ENCODE measurements around the gene RIMKLB.
"Not testable (repeated sequence)": the region's sequence is repeated elsewhere in the genome, so short reads cannot be mapped to it uniquely, and the experiment has no call there.

RIMKLB gene

DNA sequence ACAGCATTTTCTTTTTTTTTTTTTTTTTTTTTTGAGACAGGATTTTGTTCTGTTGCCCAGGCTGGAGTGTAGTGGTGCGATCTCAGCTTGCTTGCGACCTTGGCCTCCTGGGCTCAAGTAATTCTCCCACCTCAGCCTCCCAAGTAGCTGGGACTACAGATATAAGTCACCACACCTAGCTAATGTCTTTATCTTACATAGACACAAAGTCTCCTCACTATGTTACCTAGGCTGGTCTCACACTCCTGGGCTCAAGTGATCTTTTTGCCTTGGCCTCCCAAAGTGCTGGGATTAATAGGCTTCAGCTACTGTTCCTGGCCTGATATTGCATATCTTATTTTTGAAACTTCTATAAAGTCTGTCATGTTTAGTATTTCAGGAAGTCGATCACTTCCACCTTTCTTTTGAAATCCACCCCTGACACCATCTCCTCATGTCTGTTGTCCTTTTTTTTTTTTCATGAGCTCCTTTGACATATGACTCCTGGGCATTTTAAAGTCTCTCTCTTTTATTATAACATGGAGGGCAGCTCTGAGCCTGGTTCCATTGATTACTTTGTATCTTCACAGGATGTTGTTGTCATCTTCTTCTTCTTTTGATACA, 118.8 kb downstream of the RIMKLB start:
- no peaks in the 10 kb centered on the region for H3K9me3 Mint-ChIP-seq
- H3K4me1 Mint-ChIP-seq, result no peaks in the 10 kb centered on the region
- DNase-seq, result no peak
- H3K27me3 Mint-ChIP-seq, result no peaks in the 10 kb centered on the region
- H3K4me3 Mint-ChIP-seq, result no peak overlapping the region
- ATAC-seq, result no peak
- H3K27ac Mint-ChIP-seq, result no peak overlapping the region

DNA sequence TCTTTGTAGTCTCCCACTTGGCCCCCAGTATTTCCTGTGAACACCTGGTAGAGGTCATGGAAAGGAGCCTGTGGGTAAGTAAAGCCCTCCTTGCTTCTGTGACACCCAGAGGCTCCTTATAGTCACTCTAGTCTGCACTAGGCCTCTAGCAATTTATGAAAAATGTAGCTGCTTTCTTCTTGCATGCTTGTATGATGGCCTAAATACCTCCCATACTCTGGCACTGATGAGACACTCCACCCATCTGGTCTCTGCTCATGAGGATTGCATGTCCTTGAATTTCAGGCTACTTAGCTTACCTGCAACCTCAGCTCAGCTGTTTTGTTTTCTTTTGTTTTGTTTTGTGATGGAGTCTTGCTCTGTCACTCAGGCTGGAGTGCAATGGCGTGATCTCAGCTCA, 120.1 kb downstream of the RIMKLB start:
- no peak for DNase-seq
- Mint-ChIP-seq H3K4me1 (no peaks in the 10 kb centered on the region), H3K27me3 (no peaks in the 10 kb centered on the region), H3K27ac (peak overlapping the region in 1 of 2 donors; percentile 5), H3K4me3 (no peak overlapping the region), H3K9me3 (no peaks in the 10 kb centered on the region)
- ATAC-seq, result no peak

DNA sequence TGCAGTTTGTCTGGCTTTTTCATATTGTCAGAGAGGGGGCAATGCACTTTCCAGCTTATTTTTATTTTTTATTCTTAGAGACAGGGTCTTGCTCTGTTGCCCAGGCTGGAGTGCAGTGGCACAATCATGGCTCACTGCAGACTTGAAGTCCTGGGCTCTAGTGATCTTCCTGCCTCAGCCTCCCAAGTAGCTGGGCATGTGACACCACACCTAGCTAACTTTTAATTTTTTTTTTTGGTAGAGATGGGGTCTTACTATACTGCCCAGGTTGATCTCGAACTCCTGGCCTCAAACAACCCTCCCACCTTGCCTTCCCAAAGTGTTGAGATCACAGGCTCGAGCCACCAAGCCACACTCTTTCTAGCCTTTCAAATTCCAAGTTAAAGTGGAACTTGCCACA, 120.7 kb downstream of the RIMKLB start:
- no peak for ATAC-seq
- H3K4me1 Mint-ChIP-seq, result no peaks in the 10 kb centered on the region
- H3K27me3 Mint-ChIP-seq, result no peaks in the 10 kb centered on the region
- no peak overlapping the region for H3K4me3 Mint-ChIP-seq
- no peak for DNase-seq
- no peaks in the 10 kb centered on the region for H3K9me3 Mint-ChIP-seq
- H3K27ac Mint-ChIP-seq, result no peak overlapping the region

DNA sequence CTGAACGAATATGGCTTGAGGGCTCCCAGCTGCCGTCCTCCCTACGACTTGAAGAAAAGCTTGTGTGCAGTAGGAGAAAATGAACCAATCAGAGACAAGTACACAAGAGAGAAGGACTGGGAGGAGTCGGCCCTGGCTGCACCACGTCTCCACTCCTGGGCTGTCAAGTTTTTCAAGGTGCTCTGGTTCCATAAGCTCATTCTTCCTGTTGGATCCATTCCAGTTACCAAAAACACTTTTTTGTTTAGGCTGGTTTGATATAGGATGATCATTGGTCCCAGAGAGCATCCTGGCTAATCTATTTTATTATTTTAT, 121.8 kb downstream of the RIMKLB start:
- H3K4me1 Mint-ChIP-seq, result no peaks in the 10 kb centered on the region
- H3K9me3 Mint-ChIP-seq, result no peaks in the 10 kb centered on the region
- no peak for DNase-seq
- H3K27me3 Mint-ChIP-seq, result no peaks in the 10 kb centered on the region
- ATAC-seq, result no peak
- no peak overlapping the region for H3K27ac Mint-ChIP-seq
- H3K4me3 Mint-ChIP-seq, result no peak overlapping the region

DNA sequence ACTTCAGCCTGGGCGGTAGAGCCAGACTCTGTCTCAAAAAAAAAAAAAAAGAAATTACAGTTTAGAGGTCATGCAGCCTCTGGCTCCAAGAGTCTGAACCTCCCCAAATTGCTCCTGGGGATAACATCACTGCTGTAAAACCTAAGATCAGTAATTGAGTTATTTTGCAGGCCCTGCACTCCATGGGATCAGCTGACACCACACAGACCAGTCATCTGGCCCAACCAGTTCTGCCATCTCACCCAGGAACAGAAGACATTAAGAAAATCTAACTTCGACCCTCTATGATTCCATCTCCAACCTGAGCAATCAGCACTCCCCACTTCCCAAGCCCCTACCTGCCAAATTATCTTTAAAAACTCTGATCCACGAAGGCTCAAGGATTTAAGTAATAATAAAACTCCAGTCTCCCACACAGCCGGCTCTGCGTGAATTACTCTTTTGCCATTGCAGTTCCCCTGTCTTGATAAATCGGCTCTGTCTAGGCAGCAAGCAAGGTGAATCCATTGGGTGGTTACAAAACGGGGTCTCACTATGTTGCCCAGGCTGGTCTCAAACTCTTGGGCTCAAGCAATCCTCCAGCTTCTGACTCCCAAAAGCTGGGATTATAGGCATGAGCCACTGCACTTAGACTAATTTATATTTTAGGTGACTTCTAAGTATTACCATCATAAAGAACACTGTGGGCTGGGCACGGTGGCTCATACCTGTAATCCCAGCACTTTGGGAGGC, 123.1 kb downstream of the RIMKLB start:
- not testable (repeated sequence) for H3K9me3 Mint-ChIP-seq, DNase-seq, H3K27me3 Mint-ChIP-seq, H3K4me1 Mint-ChIP-seq, ATAC-seq, H3K4me3 Mint-ChIP-seq
- peak overlapping the region in 1 of 2 donors; percentile 13 for H3K27ac Mint-ChIP-seq

DNA sequence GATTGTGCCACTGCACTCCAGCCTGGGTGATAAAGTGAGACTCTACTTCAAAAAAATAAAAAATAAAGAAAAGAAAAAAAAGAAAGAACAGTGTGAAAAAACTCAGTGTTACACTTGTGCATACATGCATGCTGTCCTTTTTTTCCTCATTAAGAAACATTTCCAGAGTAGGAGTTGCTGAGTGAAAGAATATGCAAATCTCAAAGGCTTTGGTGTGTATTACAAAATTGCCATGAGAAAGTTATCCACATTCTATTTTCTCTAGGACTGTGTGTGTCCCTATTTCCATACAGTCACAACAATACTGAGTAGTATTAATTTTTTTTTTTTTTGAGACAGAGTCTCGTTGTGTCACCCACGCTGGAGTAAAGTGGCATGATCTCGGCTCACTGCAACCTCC, 123.8 kb downstream of the RIMKLB start:
- no peak for ATAC-seq
- H3K4me3 Mint-ChIP-seq, result no peak overlapping the region
- no peaks in the 10 kb centered on the region for H3K27me3 Mint-ChIP-seq
- H3K4me1 Mint-ChIP-seq, result no peaks in the 10 kb centered on the region
- H3K27ac Mint-ChIP-seq, result no peak overlapping the region
- H3K9me3 Mint-ChIP-seq, result no peaks in the 10 kb centered on the region
- DNase-seq, result no peak

DNA sequence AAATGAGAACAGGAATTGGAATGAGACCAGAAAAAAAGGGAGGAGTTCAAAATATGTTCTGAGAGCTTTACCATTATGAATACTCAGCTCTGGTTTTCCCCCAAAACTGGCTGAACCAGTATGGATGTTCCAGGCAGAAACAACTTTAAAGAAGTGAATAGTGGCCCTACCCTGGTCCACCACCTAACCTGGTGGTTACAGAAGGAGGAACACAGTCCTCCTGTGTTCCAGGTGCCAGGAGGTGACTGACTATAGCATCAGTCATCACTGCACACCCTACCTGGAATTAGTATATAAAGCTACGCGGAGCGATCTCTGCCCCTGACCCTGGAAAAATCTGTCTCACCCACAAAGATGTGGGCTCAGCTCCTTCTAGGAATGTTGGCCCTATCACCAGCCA, 124.5 kb downstream of the RIMKLB start, which contains the start of gene A2ML1:
A2ML1 (plus strand) TSS at position 324 of the 400 bp plus-strand sequence; CDS start at position 355, 31 bp downstream.
- Mint-ChIP-seq H3K27ac (peak within 1 kb of the TSS in 1 of 2 donors; percentile 16), H3K9me3 (no peaks in the 10 kb centered on the region), H3K27me3 (no peaks in the 10 kb centered on the region), H3K4me3 (no peak within 1 kb of the TSS), H3K4me1 (peaks cover 3% of the 10 kb centered on the region)
- ATAC-seq, result no peak
- DNase-seq, result no peak

DNA sequence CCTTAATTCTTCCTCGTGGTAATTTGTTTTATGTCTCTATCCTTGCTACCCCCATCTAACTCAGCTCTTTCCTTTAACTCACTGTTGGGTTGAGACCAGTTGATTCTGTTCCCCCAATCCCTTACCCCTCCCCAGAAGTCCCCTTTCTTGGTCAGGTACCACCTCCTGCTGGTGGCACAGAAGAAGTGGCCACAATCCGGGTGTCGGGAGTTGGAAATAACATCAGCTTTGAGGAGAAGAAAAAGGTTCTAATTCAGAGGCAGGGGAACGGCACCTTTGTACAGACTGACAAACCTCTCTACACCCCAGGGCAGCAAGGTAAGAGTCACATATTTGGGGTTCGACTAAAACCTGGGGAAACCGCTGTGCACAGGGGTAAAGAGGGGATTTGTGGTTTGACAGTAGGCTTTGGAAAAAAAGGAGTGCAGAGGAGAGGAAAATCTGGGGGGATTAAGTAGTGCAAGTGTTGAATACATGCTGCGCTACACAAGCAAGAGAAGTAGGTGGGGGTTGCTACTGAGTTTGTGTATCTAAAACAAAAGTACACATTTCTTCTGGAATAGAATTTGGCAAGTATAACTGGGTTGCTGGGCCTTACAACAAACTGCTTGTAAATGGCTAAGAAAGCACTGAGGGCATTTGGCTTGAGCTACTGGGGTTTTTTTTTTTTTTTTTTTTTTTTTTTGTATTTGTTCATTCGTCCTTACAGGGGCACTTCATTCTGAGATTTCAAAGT, 125.9 kb downstream of the RIMKLB start:
- no peak overlapping the region for H3K27ac Mint-ChIP-seq
- no peaks in the 10 kb centered on the region for H3K9me3 Mint-ChIP-seq
- ATAC-seq (no peak), DNase-seq (no peak)
- H3K27me3 Mint-ChIP-seq, result no peaks in the 10 kb centered on the region
- H3K4me3 Mint-ChIP-seq, result no peak overlapping the region
- peaks cover 8% of the 10 kb centered on the region for H3K4me1 Mint-ChIP-seq

DNA sequence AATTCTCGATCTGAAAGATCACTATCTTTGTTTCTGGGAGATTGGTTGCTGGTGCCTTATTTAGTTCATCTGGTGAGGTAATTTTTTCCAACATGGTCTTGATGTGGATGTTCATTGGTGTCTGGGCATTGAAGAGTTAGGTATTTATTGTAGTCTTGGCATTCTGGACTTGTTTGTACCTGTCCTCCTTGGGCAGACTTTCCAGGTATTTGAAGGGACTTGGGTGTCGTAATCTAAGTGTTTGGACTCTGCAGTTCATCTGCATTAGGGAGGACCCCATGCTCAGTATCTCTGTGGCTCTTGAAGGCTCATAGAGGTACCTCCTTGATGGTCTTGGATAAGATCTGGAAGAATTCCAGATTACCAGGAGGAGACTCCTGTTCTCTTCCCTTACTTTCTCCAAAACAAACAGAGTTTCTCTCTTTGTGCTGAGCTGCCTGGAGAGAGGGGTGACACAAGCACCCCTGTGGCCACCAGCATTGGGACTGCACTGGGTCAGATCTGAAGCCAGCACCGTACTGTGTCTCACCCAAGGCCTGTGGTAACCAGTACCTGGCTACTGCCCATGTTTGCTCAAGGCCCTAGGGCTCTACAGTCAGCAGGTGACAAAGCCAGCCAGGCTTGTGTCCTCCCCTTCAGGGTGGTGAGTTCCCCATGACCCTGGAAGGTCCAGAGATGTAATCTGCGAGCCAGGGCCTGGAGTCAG, 129.9 kb downstream of the RIMKLB start:
- ATAC-seq (no peak), DNase-seq (no peak)
- H3K27ac Mint-ChIP-seq, result no peak overlapping the region
- H3K9me3 Mint-ChIP-seq, result no peaks in the 10 kb centered on the region
- H3K4me3 Mint-ChIP-seq, result no peak overlapping the region
- peaks cover 8% of the 10 kb centered on the region for H3K4me1 Mint-ChIP-seq
- no peaks in the 10 kb centered on the region for H3K27me3 Mint-ChIP-seq

DNA sequence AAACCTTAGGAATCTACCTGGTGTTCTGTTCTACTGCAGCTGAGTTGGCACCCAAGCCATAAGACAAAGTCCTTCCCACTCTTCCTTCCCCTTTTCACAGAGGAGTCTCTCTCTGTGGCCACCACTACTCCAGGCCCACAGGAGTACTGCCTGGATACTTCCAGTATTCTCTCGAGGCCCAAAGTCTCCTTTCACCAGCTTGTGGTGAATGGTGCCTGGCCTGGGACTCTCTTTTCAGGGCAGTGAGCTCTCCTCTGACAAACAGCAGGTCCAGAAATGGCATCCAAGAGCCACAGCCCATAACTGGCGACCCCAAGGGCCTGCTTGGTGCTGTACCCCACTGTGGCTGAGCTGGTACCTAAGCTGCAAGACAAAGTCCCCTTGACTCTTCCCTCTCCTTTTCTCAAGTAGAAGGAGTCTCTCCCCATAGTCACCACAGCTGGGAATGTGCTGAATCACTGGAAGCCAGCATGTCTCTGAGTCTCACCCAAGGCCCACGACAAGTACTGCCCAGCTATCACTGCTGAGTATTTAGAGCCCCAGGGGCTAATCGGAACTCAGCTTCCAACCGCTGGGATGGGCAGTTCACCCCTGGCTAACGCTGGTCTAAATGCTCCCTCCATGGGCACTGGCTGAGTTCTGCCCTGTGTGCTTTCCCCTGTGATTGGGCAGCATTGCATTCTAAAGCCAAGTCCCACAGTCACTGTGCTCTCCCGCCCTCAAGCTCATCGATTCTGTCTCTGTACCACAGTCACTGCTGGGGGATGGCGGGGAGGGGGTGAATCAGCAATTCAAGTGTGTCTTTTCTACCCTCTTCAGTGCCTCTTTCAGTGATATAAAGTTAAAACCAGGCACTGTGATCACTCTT, 130.7 kb downstream of the RIMKLB start:
- H3K27ac Mint-ChIP-seq, result peak overlapping the region; percentile 37 to 82
- peaks cover 8% of the 10 kb centered on the region for H3K4me1 Mint-ChIP-seq
- ATAC-seq (no peak), DNase-seq (no peak)
- H3K27me3 Mint-ChIP-seq, result no peaks in the 10 kb centered on the region
- no peaks in the 10 kb centered on the region for H3K9me3 Mint-ChIP-seq
- no peak overlapping the region for H3K4me3 Mint-ChIP-seq

DNA sequence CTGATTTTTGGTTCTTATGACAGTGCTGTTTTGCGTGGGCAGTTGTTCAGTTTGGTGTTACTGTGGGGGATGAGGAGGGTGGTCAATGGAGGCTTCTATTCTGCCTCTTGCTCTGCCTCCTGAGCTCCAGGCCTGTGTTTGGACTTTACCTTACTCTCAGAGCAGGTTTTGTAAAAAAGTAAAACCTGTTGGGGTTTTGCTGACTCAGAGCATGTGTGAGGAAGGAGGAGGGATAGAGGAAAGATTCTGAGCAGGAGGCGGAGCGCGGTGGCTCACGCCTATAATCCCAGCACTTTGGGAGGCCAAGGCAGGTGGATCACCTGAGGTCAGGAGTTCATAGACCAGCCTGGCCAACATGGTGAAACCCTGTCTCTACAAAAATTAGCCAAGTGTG, 131.3 kb downstream of the RIMKLB start:
- Mint-ChIP-seq H3K4me3 (no peak overlapping the region), H3K9me3 (no peaks in the 10 kb centered on the region), H3K27ac (no peak overlapping the region), H3K4me1 (peaks cover 8% of the 10 kb centered on the region), H3K27me3 (no peaks in the 10 kb centered on the region)
- DNase-seq (no peak), ATAC-seq (no peak)

DNA sequence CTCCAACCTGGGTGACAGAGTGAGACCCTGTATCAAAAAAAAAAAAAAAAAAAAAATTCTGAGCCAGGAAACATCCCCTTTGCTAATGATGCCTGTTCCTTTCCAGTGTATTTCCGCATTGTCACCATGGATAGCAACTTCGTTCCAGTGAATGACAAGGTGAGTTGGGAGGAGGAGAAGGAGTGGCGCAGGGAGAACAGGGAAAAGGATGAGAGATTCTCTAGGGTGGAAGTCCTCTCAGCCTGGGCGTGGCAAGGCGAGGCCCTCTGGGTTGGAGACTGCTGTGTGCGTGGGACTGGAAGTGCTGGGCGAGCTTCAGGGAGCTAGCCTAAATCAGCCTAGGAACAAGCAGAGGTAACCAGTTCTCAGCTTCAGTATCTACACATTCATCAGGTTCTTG, 131.8 kb downstream of the RIMKLB start:
- DNase-seq (no peak), ATAC-seq (no peak)
- peaks cover 8% of the 10 kb centered on the region for H3K4me1 Mint-ChIP-seq
- no peak overlapping the region for H3K27ac Mint-ChIP-seq
- H3K27me3 Mint-ChIP-seq, result no peaks in the 10 kb centered on the region
- H3K9me3 Mint-ChIP-seq, result no peaks in the 10 kb centered on the region
- no peak overlapping the region for H3K4me3 Mint-ChIP-seq

DNA sequence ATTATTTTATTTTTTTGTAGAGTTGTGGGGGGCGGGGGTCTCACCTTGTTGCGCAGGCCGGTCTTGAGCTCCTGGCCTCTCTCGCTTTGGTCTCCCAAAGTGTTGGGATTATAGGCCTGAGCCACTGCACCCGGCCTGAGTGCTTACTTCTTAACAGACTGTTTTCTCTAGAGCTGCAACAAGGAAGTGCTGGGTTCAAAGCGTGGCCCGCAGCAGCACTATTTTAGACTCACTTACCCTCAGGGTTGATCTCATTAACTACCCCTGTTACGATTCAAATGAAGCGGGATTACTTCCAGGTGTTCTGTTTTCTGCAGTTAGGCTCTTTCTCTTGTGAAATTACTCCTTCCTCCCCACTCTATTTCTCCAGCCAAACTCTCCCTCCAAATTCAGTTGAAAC, 133.3 kb downstream of the RIMKLB start:
- H3K9me3 Mint-ChIP-seq, result no peaks in the 10 kb centered on the region
- H3K27me3 Mint-ChIP-seq, result no peaks in the 10 kb centered on the region
- no peak overlapping the region for H3K27ac Mint-ChIP-seq
- DNase-seq, result no peak
- peaks cover 8% of the 10 kb centered on the region for H3K4me1 Mint-ChIP-seq
- ATAC-seq, result no peak
- H3K4me3 Mint-ChIP-seq, result no peak overlapping the region

DNA sequence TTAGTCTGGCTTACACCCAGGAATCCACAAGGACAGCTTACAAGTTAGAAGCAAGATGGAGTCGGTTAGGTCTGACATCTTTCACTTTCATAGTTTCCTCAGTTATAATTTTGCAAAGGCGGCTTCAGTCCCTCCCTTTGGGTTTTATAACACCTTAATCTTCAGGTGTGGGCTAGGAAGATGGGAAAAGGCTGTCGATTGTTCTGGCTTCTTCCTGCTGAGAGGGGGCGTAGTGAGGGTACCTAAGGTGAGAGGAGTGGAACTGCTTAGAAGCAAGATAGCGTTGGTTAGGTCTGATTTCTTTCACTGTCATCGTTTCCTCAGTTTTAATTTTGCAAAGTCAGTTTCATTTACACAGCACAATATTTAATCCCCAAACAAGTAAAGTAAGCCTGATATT, 134.7 kb downstream of the RIMKLB start:
- Mint-ChIP-seq H3K9me3 (no peaks in the 10 kb centered on the region), H3K4me1 (peaks cover 3% of the 10 kb centered on the region), H3K27me3 (peaks cover 10% of the 10 kb centered on the region), H3K27ac (no peak overlapping the region), H3K4me3 (no peak overlapping the region)
- no peak for DNase-seq
- ATAC-seq, result no peak
